Dermis blood vessel endothelial cell (primary cell): ENCODE data around the gene SLC9A4. TPM values are rescaled to one million over a fixed set of nuclear protein-coding genes. Genes with fewer than 3 reads are reported as not detected.

Experiments
- DNase-seq: peaks from one replicate; pipeline ENCODE4 v3.0.0; 2010
- total RNA-seq: library from RNA; depleted of rRNA; stranded (reverse); fragments of >200 nt; gene quantifications from 2 replicates; pipeline ENCODE4 v1.2.3, GENCODE V29; 2014

The SLC9A4 gene
- total RNA-seq, 1 donor from 2014 or later = not detected

DNA sequence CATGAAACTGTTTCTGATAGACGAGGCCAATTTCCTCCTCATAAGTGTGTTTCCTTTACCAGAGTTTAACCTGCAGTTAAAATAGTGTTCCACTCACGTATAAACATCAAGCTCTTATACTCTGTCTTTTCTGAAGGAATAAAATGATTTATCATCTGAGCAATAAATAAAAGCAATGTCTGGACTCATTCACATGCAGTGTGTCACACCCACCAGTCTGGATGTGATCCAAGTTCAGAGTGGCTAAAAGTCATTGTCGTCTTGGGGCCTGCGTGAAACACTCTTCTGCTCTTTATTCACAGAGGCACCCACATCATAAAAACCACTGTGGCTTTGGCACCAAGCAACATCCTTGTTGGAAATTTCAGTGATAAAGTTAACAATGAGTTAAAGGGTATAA is 19.5 kb upstream of the SLC9A4 start:
- no peak for DNase-seq

GRCh38 chr2:102455061-102455670 is 17.9 kb upstream of the SLC9A4 start:
- no peak for DNase-seq

GRCh38 chr2:102460467-102460866 is 12.6 kb upstream of the SLC9A4 start:
- DNase-seq = no peak

DNA sequence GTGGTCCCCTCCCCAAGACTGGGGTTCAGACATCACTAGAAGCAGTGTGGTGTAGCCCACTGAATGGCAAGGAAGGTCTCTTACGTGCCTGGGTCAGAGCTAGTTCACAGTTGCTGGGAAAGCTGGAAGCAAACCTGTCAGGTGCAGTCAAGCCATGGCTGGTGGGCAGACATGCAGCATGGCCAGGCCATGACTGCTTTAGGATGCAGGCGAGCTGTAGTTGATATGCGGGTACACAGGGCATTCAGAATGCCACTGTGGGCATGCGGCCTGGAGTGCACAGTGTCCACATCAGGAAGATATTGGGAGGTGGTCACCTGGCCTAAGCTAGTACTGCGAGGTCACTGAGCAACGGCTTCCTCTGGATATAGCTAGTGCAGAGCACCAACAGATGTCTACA is 11.8 kb upstream of the SLC9A4 start:
- DNase-seq = no peak

DNA sequence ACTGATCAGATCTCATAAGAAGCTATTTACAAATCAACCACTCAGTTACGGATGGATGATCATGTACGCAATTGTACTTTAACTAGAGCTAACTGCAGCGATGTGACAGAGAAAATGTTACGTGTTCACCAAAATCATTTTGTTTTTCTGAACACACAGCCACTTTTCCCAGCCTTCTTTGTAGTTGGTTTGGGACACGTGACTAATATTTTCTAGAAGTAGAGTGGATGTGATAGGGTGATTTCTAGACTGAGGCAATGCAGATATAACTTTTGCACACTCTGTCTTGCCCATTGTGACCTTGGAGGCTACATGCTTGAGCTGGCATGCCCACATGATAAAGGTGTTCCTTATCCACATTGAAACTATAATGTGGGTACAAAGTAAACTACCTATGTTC is 9.9 kb upstream of the SLC9A4 start:
- DNase-seq = no peak

DNA sequence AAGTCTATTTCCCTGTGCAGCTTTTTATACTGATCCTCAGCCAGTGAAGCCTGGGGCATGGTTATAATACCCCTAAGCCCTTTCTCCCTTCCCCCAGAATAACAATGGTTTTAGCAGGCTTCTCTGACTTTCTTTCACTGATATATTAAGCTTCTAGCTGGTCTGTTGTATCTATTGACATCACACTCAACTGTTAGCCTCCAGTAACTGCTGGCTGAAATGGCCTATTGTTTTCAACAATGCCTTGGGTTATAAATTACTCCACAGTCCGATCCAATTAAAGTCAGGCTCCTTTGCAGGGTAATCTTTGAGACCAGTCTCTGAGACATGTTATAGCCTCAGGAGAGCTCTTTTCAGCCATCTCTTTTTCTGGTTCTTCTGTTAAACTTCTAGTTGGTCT is 2.9 kb upstream of the SLC9A4 start:
- DNase-seq = no peak

- DNase-seq = no peak
Observed at GRCh38 chr2:102473631-102474030, 605 bp downstream of the SLC9A4 start.

- DNase-seq = no peak
Observed at GRCh38 chr2:102474785-102475184, 1.8 kb downstream of the SLC9A4 start.

- DNase-seq = no peak
Observed at GRCh38 chr2:102478686-102479470, 5.9 kb downstream of the SLC9A4 start.

DNA sequence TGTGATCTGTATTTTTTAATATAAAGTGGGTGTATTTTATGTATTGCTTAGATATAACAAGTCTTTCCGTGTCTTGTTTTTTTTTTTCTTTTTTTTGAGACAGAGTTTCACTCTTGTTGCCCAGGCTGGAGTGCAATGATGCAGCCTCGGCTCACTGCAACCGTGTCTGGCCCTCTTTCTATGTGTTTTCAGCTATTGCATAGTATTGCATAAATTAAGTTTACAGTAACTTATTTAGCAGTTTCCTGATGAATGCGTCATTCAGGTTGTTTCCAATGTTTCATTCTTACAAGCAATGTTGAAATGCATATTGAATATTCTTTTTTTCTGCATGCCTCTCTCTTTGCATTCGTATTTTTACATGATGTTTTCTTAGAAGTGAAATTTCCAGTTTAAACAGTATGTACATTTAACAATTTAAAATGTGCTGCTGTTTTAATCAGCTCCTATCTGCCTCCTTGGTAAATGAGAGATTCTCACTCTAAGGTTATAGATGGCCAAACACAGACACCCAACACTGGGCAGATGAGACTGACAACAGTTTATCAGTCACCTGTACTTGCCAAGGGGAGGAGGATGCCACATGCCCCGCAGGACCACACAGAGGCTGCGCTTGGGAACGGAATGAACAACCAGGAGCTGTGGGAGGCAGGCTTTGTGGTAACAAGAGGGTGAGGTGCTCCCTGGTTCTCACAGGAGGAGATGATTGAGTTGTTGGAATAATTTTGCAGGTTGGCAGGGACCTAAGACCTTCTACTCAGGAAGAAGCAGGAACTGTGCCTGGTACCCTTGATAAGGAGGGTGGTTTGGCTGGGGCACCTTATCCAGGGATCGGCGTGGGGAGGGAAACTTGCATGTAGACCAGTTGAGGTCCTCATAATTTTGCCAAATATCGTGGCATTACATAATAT is 7.5 kb downstream of the SLC9A4 start:
- DNase-seq = no peak

DNA sequence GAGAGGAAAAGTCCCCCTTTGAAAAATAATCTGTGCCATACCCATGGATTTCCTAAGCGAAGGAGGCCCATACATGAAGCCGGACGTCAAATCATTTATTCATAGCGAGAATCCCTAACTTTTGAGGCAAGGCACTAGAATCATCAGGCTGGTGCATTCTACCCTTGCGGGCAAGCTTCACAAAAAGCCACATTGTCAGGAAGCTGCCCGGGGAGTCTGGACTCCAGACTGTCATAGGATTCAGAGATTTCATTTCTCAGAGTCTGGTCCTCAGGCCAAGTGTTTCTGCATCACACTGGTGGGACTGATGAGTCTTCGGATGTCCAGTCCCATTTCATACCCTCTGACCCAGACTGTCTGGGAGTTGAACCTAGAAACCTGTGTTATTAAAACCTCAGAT is 8.9 kb downstream of the SLC9A4 start:
- no peak for DNase-seq

- no peak for DNase-seq
Observed at GRCh38 chr2:102483086-102483485, 10.1 kb downstream of the SLC9A4 start.

- DNase-seq = no peak
Observed at GRCh38 chr2:102484310-102485061, 11.5 kb downstream of the SLC9A4 start.

DNA sequence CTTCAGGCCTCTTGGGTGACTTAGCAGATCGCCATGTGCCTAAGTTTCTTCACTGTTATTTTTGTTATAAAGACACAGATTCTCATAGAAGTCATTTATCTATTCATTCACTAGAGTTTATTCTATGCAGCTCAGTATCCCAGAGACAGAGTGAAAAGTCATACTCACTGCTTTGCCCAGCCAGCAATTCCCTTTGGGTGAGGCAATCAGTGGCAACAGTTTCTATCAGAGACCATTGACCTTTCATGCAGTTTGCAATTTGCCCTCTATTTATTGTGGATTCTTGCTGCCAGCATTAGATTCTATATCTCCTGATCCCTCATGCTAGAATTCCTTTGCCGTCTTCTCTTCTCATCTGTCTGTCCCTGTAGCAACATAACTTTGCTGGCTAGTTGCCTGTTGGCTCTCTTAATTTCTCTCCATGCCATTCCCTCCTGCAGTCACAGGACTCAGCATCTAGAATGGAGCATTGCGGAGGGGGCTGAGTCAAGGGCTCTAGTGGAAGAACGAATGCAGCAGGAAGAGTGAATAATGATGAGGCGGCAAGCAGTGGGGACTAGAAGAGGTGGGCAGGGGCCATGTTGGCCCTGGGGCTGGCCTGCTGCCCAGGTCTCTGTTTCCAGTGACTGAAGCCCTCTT is 12.2 kb downstream of the SLC9A4 start:
- DNase-seq = no peak

DNA sequence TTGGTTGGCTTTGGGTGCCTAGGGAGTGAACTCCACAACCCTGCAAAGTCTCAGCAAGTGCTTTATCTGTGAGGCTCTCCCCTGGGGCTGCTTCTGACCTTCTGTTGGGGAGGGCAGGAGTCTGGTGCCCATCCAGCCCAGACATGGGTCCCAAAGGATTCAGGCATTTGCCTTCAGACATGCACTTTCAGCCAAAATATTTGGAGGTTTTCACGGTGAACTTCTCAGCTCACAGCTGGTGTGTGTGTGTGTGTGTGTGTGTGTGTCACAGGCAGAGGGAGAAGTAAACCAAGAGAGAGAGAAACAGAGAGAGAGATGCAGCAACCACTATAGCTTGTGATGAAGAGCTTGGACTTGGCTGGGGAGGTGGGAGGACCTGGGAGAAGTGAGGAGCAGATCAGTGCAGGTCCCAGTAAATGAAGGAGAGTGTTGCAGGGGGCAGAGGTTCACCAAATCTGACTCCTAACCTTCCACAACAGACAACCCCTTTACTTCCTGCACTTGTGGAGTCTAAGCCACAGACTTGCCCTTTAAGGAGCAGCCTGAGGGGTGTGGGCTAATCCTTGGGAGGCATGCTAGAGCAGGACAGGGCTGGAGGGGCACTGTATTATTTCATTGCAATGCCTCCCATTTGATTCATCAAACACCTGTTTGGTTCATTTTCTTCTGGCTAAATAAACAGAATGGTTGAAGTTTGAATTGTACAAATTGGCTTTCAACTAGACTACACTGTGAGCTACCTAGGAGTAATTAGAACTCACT is 14.1 kb downstream of the SLC9A4 start:
- no peak for DNase-seq

- peak; percentile 16 for DNase-seq
Observed at GRCh38 chr2:102487761-102488462, 14.9 kb downstream of the SLC9A4 start.

GRCh38 chr2:102489646-102490045 is 16.6 kb downstream of the SLC9A4 start:
- no peak for DNase-seq

DNA sequence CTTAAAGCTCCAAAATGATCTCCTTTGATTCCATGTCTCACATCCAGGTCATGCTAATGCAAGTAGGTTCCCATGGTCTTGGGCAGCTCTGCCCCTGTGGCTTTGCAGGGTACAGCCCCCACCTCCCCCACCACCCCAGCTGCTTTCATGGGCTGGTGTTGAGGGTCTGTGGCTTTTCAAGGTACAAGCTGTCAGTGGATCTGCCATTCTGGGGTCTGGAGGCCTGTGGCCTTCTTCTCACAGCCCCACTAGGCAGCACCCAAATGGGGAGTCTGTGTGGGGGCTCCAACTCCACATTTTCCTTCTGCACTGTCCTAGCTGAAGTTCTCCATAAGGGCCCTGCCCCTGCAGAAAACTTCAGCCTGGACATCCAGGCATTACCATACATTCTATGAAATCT is 19.0 kb downstream of the SLC9A4 start:
- DNase-seq = no peak

- DNase-seq = no peak
Observed at GRCh38 chr2:102494570-102494969, 21.5 kb downstream of the SLC9A4 start.

GRCh38 chr2:102498414-102498813 is 25.4 kb downstream of the SLC9A4 start:
- no peak for DNase-seq

DNA sequence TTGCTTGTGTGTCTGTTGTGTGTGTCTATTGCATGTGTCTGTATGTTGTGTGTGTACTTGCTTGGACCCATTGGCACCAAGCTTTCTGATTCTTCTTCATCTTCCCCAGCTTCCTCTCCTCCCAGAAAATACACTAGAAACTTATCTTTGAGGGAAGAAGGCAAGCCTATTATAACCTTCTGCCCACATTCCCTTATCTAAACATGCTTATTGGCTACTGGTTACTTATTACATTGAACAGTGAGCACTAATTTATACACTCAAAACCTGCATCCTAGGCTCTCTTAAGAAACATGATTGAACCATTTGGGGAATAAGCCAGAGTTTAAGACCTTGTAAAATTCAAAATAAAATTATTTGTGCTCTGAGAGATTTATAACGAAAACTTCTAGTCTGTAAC is 26.5 kb downstream of the SLC9A4 start:
- DNase-seq = no peak
